GM12891 (cell line): ENCODE results near the gene KLHL26.

Source experiments
- PAX5 ChIP-seq: IDR thresholded peaks from 2 replicates; pipeline ENCODE4 v1.6.1; 2011; ENCODE audit warnings: low read length, moderate library complexity, mild to moderate bottlenecking; ENCODE audit not compliant: insufficient read depth, severe bottlenecking
- POLR2A ChIP-seq: IDR thresholded peaks from 2 replicates; pipeline ENCODE4 v1.6.1; 2011; ENCODE audit warnings: low read depth, low read length, control low read depth
- POLR2AphosphoS5 ChIP-seq: IDR thresholded peaks from 2 replicates; pipeline ENCODE4 v1.6.1; 2011; ENCODE audit warnings: low read depth, low read length, control low read depth
- POU2F2 ChIP-seq: IDR thresholded peaks from 2 replicates; pipeline ENCODE4 v1.6.1; 2011; ENCODE audit warnings: low read depth, mild to moderate bottlenecking, control low read depth, low read length, moderate library complexity
- SPI1 ChIP-seq: IDR thresholded peaks from 2 replicates; pipeline ENCODE4 v1.6.1; 2011; ENCODE audit warnings: low read depth, low read length, control low read depth
- TAF1 ChIP-seq: IDR thresholded peaks from 2 replicates; pipeline ENCODE4 v1.6.1; 2011; ENCODE audit warnings: low read depth, low read length, control low read depth

- TF ChIP-seq POLR2AphosphoS5: no peak
- no peak for TF ChIP-seq TAF1
- no peak for TF ChIP-seq POU2F2
- TF ChIP-seq POLR2A: no peak
- no peak for TF ChIP-seq PAX5
- no peak for TF ChIP-seq SPI1
Measured at GRCh38 chr19:18603958-18604819, 32.6 kb upstream of the KLHL26 start.
